ENCODE results near the gene EHMT2.
"Not testable (repeated sequence)": the region's sequence is repeated elsewhere in the genome, so short reads cannot be mapped to it uniquely, and the experiment has no call there.

The EHMT2 gene

GRCh38 chr6:31869343-31869742 lies 28.2 kb downstream of the EHMT2 start:
- DNase-seq: no peak

DNA sequence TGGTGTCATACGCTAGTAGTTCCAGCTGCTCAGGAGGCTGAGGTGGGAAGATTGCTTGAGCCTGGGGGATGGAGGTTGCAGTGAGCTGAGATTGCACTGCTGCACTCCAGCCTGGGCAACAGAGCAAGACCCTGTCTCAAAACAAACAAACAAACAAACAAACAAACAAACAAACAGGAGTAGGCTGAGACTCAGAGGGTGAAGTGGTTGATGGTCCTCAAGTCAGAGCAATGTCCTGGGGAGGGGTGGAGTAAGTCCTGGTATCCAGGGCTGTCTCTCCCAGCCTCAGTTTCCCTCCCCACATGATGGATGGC lies 28.9 kb downstream of the EHMT2 start:
- not testable (repeated sequence) for DNase-seq

- no peak for DNase-seq
Measured at GRCh38 chr6:31865205-31866118, 32.0 kb downstream of the EHMT2 start.

DNA sequence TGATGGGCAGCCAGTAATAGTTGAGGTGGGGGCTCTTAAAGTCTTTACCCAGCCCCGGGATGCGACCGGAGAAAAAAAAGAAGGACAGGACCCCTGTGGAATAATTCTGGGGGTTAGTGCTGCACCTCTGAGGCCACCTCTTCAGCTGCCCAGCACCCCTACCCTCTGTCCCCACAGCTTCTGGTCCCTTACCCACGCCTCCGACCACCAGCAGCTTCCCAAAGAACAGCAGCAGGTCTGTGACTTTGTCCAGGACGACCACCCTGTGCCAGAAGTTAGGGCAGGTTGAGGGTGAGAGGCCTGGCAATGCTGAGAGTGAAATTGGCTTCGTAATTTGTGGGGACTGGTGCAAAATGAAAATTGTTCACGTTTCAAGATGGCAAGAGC lies 32.7 kb downstream of the EHMT2 start:
- DNase-seq: no peak

DNA sequence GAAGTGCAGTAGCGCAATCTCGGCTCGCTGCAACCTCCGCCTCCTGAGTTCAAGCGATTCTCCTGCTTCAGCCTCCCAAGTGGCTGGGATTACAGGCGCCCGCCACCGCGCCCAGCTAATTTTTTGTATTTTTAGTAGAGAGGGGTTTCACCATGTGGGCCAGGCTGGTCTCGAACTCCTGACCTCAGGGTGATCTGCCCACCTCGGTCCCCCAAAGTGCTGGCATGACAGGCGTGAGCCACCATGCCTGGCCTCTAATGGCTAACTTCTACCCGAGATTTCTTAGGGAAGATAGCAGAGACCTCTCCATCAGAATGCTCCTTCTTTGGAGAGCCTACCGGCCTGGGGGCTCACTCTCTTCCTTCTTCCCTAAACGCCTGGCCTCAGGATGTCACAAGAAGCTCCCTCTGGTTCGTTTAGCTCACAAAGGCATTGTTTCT lies 33.4 kb downstream of the EHMT2 start:
- not testable (repeated sequence) for DNase-seq

DNA sequence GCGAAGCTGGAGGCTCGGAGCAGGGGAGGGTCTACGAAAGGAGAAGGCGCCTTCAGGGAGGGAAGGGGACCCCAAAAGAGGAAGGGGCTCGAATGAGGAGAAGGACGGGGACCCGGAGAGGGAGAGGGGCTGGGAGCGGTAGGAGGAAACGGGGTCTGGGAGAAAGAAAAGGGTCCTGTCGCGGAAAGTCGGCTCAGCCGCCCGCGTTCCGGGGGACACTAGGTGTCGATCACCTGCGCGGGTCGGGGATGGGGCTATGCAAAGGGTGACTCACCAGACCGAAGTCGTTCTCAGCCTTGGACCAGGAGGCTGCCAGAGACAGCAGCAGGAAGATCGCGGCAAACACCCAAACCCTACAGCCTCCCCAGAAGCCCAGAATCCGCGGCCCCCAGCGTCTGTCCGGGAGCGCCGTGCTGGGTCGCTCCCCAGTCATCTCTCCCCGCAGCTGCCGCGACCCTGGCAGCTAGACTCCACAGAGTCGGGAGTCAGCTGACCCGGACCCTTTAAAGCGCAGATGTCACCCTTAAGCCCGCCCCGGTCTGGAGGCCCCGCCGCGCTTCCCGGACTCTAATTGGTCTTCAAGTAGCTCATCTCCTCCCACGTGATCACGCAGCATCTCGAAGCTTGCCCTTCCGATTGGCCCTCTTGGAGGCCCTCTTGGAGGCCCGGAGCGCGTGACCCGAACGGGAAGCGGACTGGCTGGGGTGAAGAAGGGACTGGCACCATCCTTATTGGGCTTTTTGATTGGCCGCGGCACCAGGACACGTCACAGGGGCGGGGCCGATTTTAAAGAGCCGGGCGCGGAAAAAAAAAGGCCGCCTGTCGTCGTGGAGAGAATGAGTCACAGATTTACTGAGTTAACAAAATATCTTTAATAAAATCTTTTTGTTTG lies 34.9 kb downstream of the EHMT2 start, which contains the start of gene NEU1:
NEU1 (minus strand) TSS at position 478 of the 892 bp plus-strand sequence; CDS start at position 433, 45 bp downstream.
- DNase-seq: peak; percentile 98

DNA sequence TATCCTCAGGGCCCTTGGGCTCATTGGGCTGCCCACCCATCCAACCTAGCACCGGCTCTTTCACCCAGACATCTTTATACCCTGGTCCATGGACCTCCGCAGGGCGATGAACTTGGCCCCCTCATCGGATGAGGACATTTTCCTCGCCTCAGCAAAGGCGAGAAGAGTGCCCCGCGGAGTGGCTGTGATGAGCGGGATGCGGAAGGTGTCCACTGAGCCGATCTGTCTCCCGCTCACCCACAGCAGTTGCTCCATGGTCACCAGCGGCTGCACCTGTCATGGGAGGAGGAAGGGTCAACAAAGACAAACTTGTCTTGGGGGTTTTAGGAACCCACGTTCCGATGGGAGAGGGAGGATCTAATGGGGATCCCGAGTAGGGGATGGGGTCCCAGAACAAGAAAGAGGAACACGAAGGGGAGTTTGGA lies 35.6 kb downstream of the EHMT2 start:
- no peak for DNase-seq

- DNase-seq: no peak
Measured at GRCh38 chr6:31861150-31861549, 36.3 kb downstream of the EHMT2 start.

DNA sequence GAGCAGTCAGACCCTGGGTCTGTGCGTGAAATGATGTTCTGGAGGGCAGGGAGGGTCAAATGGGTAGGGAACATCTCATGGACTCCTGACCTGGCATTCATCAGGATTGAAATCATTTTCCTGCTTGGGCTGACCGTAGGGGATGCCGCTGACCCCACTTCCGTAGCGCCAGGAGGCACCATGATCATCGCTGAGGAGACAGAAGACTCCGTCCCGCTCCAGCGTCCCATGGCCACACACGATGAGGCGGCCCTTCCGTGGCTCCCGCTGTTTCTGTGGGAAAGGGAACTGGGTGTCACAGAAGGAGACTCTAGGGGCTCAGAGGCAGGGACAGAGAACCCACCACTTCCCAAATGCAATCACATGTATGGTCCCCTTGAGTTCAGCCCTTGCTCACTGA lies 37.1 kb downstream of the EHMT2 start:
- no peak for DNase-seq

GRCh38 chr6:31859923-31860322 lies 37.6 kb downstream of the EHMT2 start:
- no peak for DNase-seq

- no peak for DNase-seq
Measured at GRCh38 chr6:31858707-31859106, 38.8 kb downstream of the EHMT2 start.

DNA sequence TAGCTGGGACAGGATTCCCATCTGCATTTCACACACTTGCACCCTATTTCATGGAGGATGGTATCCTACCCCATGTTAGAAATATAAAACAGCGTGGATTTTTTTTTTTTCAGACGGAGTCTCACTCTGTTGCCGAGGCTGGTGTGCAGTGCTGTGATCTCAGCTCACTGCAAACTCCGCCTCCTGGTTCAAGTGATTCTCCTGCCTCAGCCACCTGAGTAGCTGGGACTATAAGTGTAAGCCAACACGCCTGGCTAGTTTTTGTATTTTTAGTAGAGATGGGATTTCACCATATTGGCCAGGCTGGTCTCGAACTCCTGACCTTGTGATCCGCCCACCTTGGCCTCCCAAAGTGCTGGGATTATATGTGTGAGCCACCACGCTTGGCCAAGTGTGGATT lies 39.7 kb downstream of the EHMT2 start:
- not testable (repeated sequence) for DNase-seq

GRCh38 chr6:31851980-31852718 lies 45.3 kb downstream of the EHMT2 start:
- not testable (repeated sequence) for DNase-seq

DNA sequence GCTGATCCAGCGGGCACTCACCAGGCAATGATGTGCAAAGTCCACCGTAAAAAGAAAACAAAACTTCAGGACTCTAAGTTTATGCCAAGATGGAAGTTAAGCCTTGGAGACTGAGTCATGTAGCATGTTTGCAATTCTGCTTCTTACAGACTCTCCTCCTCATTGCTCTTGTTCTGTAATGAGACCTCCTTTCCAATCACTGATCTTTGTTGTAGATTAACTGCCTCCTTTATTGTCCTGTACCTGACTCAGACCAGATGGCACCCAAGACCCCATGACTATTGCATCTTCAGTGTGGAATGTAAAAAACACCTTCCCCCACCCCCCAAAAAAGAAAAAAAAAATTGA lies 46.0 kb downstream of the EHMT2 start:
- no peak for DNase-seq

- DNase-seq: no peak
Measured at GRCh38 chr6:31850765-31851484, 46.6 kb downstream of the EHMT2 start.

- DNase-seq: no peak
Measured at GRCh38 chr6:31847276-31847978, 50.1 kb downstream of the EHMT2 start.

DNA sequence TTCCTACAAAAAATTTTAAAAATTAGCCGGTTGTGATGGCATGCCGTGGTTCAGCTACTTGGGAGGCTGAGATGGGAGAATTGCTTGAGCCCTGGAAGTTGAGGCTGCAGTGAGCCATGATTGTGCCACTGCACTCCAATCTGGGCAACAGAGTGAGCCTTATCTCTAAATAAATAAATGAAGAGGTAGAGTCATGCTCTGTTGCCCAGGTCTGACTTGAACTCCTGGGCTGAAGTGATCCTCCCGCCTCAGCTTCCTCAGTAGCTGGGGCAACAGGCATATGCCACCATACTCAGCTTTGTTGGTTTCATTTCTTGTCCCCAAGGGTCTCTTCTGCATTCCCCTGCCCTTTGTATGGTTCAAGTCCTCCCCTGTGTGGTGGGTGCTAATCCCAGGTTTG lies 53.0 kb downstream of the EHMT2 start:
- DNase-seq: no peak

DNA sequence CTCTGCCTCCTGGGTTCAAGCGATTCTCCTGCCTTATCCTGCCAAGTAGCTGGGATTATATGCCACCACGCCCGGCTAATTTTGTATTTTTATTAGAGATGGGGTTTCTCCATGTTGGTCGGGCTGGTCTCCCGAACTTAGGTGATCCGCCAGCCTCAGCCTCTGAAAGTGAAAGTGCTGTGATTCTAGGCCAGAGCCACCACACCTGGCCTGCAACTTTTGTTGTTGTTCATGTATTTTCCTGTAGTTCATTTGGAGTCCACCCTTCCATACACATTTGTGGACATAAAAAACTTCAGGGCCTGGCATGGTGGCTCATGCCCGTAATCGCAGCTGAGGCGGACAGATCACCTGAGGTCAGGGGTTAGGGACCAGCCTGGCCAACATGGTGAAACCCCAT lies 55.4 kb downstream of the EHMT2 start:
- DNase-seq: no peak

GRCh38 chr6:31839779-31840126 lies 57.7 kb downstream of the EHMT2 start:
- not testable (repeated sequence) for DNase-seq

- DNase-seq: no peak
Measured at GRCh38 chr6:31838968-31839367, 58.5 kb downstream of the EHMT2 start.

- DNase-seq: not testable (repeated sequence)
Measured at GRCh38 chr6:31838114-31838553, 59.4 kb downstream of the EHMT2 start.

All from effector CD8-positive, alpha-beta T cell (primary cell).